Activated naive CD8-positive, alpha-beta T cell treated with anti-CD3 and anti-CD28 coated beads, Interleukin-2, amount 10 ng/mL, durations not matched to agents 7 days and 5 days (primary cell): ENCODE results near the gene RNF128. TPM values are rescaled to one million over a fixed set of nuclear protein-coding genes. Genes with fewer than 3 reads are reported as not detected.
"Not testable (repeated sequence)": the region's sequence is repeated elsewhere in the genome, so short reads cannot be mapped to it uniquely, and the experiment has no call there.

Source experiments
- ATAC-seq: fragments of 150-1000 bp; cut with Tn5 transposase; one replicate; pipeline ENCODE4 v1.10.0; 2021; ENCODE audit warnings: low read depth, moderate library complexity
- POLR2A ChIA-PET: fragments of 350-600 bp; sonication (Branson Sonifier 250); formaldehyde crosslinking; loops from one replicate; lab custom pipeline; 2021; ENCODE audit warnings: antibody characterized with exemption; lab: Charles Lee
- DNase-seq: peaks from one replicate; pipeline ENCODE4 v3.0.0; 2021
- H3K27ac Mint-ChIP-seq: one replicate; pipeline ENCODE4 v1.8.0; 2022; ENCODE audit warnings: mild to moderate bottlenecking, mixed read lengths
- H3K27me3 Mint-ChIP-seq: one replicate; pipeline ENCODE4 v1.8.0; 2022; ENCODE audit warnings: mild to moderate bottlenecking, moderate library complexity, mixed read lengths
- H3K36me3 Mint-ChIP-seq: one replicate; pipeline ENCODE4 v1.8.0; 2021; ENCODE audit warnings: mild to moderate bottlenecking, mixed read lengths
- H3K4me1 Mint-ChIP-seq: one replicate; pipeline ENCODE4 v1.8.0; 2021; ENCODE audit warnings: mixed read lengths
- H3K4me3 Mint-ChIP-seq: one replicate; pipeline ENCODE4 v1.8.0; 2022; ENCODE audit warnings: mild to moderate bottlenecking, moderate library complexity, mixed read lengths
- H3K9me3 Mint-ChIP-seq: one replicate; pipeline ENCODE4 v1.8.0; 2021; ENCODE audit warnings: mixed read lengths
- total RNA-seq, 2 experiments: library from RNA; stranded (reverse); gene quantifications; one replicate each; pipeline ENCODE4 v1.2.3, GENCODE V29; 2021

Gene RNF128
- total RNA-seq, 2 experiments from 2014 or later: not detected

- DNase-seq (no peak), ATAC-seq (no peak)
- Mint-ChIP-seq H3K27me3 (peaks cover 2% of the 10 kb centered on the region), H3K9me3 (no peaks in the 10 kb centered on the region), H3K4me3 (no peak overlapping the region), H3K4me1 (no peaks in the 10 kb centered on the region), H3K36me3 (no peaks in the 10 kb centered on the region), H3K27ac (no peak overlapping the region)
- POLR2A ChIA-PET: no interaction called here
Observed at GRCh38 chrX:106780264-106780663, 53.8 kb downstream of the RNF128 start.

GRCh38 chrX:106780664-106781377 is 54.3 kb downstream of the RNF128 start:
- POLR2A ChIA-PET: no interaction called here
- Mint-ChIP-seq H3K9me3 (no peaks in the 10 kb centered on the region), H3K4me3 (no peak overlapping the region), H3K36me3 (no peaks in the 10 kb centered on the region), H3K27ac (no peak overlapping the region), H3K4me1 (no peaks in the 10 kb centered on the region), H3K27me3 (peaks cover 2% of the 10 kb centered on the region)
- ATAC-seq (no peak), DNase-seq (no peak)

- ATAC-seq (no peak), DNase-seq (no peak)
- no peaks in the 10 kb centered on the region for H3K4me1 Mint-ChIP-seq
- no peak overlapping the region for H3K4me3 Mint-ChIP-seq
- no peaks in the 10 kb centered on the region for H3K9me3 Mint-ChIP-seq
- POLR2A ChIA-PET: no interaction called here
- H3K27me3 Mint-ChIP-seq: peaks cover 5% of the 10 kb centered on the region
- H3K27ac Mint-ChIP-seq: no peak overlapping the region
- H3K36me3 Mint-ChIP-seq: no peaks in the 10 kb centered on the region
Observed at GRCh38 chrX:106783716-106784115, 57.2 kb downstream of the RNF128 start.

GRCh38 chrX:106791495-106791894 is 65.0 kb downstream of the RNF128 start:
- Mint-ChIP-seq H3K36me3 (no peaks in the 10 kb centered on the region), H3K27ac (no peak overlapping the region), H3K9me3 (no peaks in the 10 kb centered on the region), H3K27me3 (peaks cover 4% of the 10 kb centered on the region), H3K4me3 (no peak overlapping the region), H3K4me1 (no peaks in the 10 kb centered on the region)
- DNase-seq (no peak), ATAC-seq (no peak)
- POLR2A ChIA-PET: no interaction called here

- Mint-ChIP-seq H3K4me1 (peaks cover 4% of the 10 kb centered on the region), H3K4me3 (peak overlapping the region; percentile 92), H3K9me3 (no peaks in the 10 kb centered on the region), H3K27ac (no peak overlapping the region), H3K36me3 (no peaks in the 10 kb centered on the region), H3K27me3 (peaks cover 37% of the 10 kb centered on the region)
- ATAC-seq (no peak), DNase-seq (no peak)
- POLR2A ChIA-PET: no interaction called here
Observed at GRCh38 chrX:106802063-106802387, 75.5 kb downstream of the RNF128 start.

GRCh38 chrX:106802388-106803275 is 76.1 kb downstream of the RNF128 start, which contains the start of gene TBC1D8B:
TSS of gene TBC1D8B (plus strand) at chrX:106802673. CDS start at chrX:106802854, 181 bp downstream.
- Mint-ChIP-seq H3K27ac (peak within 1 kb of the TSS; percentile 54), H3K4me3 (peak within 1 kb of the TSS; percentile 92), H3K9me3 (no peaks in the 10 kb centered on the region), H3K27me3 (peaks cover 37% of the 10 kb centered on the region), H3K36me3 (no peaks in the 10 kb centered on the region), H3K4me1 (peaks cover 4% of the 10 kb centered on the region)
- POLR2A ChIA-PET: no interaction called here
- ATAC-seq: peak; percentile 81
- DNase-seq: peak; percentile 24

- H3K9me3 Mint-ChIP-seq: no peaks in the 10 kb centered on the region
- no peak for ATAC-seq
Observed at GRCh38 chrX:106811131-106811910, 84.8 kb downstream of the RNF128 start.

GRCh38 chrX:106812930-106813329 is 86.4 kb downstream of the RNF128 start:
- DNase-seq, H3K27ac Mint-ChIP-seq, H3K9me3 Mint-ChIP-seq, H3K4me1 Mint-ChIP-seq, H3K36me3 Mint-ChIP-seq, H3K4me3 Mint-ChIP-seq, POLR2A ChIA-PET, ATAC-seq, H3K27me3 Mint-ChIP-seq: not testable (repeated sequence)

More at GRCh38 chrX:106811131-106811910, 84.8 kb downstream of the RNF128 start:
- POLR2A ChIA-PET: no interaction called here
- no peak overlapping the region for H3K27ac Mint-ChIP-seq
- no peaks in the 10 kb centered on the region for H3K27me3 Mint-ChIP-seq
- no peak overlapping the region for H3K4me3 Mint-ChIP-seq
- H3K4me1 Mint-ChIP-seq: no peaks in the 10 kb centered on the region
- DNase-seq: no peak
- no peaks in the 10 kb centered on the region for H3K36me3 Mint-ChIP-seq

GRCh38 chrX:106814093-106814492 is 87.6 kb downstream of the RNF128 start:
- H3K27ac Mint-ChIP-seq, POLR2A ChIA-PET, H3K4me1 Mint-ChIP-seq, ATAC-seq, H3K9me3 Mint-ChIP-seq, H3K4me3 Mint-ChIP-seq, H3K27me3 Mint-ChIP-seq, DNase-seq, H3K36me3 Mint-ChIP-seq: not testable (repeated sequence)

Other genes starting within 250 kb of the RNF128 start
- gene RADX, start 114.7 kb upstream of the RNF128 start, total RNA-seq: 10 to 100 TPM in 1 of 2 experiments, 1 to 10 TPM in 1; 9.8 to 10.4 TPM
- gene TBC1D8B, start 76.0 kb downstream of the RNF128 start, total RNA-seq: 1 to 10 TPM; 1.4 to 2.2 TPM
- gene RIPPLY1, start 176.6 kb downstream of the RNF128 start, total RNA-seq: not detected
- gene CLDN2, start 193.7 kb downstream of the RNF128 start, total RNA-seq: not detected